Measurements from ENCODE around the gene ATP6V1G1. TPM values are rescaled to one million over a fixed set of nuclear protein-coding genes. Genes with fewer than 3 reads are reported as not detected.

ATP6V1G1 gene
- total and polyA plus RNA-seq, 2 experiments from 2014 or later = 337 to 439 TPM

DNA sequence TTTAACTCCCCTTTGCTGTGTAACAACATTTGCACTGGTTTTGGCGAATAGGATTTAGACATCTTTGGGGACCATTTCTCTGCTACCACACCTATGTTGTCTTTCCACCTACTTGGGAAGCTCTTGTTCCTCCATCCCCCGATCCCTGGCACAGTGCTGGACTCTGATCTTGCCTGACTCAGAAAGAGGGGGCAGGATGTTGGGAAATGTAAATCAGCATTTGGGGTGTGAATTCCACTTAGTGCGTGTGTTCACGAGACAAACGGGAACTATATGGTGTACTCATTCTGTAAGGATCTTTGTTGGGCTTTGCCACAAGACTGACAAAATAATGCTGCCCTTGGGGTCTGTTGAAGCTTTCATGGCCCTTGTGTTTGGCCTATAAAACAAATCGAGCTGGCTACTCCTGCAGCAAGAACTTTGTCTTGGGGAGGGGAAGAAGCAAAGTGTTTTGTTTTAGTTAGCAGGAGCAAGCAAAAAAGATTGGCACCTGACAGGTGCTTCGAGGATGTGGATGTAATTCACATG lies 42.1 kb downstream of the ATP6V1G1 start:
- Histone ChIP-seq H3K4me3 (no peak overlapping the region), H4K20me1 (ENCODE audit: insufficient read depth, poor library complexity, severe bottlenecking) (no peaks in the 10 kb centered on the region), H3K9me2 (replicated peaks; ENCODE audit: insufficient read depth) (no peaks in the 10 kb centered on the region), H3K4me2 (no peak overlapping the region), H2AFZ (no peak overlapping the region), H3K27ac (no peak overlapping the region), H3K9me3 (ENCODE audit: low read depth) (no peaks in the 10 kb centered on the region), H3K79me2 (no peaks in the 10 kb centered on the region), H3K36me3 (replicated peaks; ENCODE audit: insufficient read depth, low read depth) (no peaks in the 10 kb centered on the region), H3K27me3 (no peaks in the 10 kb centered on the region), H3K4me1 (ENCODE audit: insufficient read depth) (no peaks in the 10 kb centered on the region)
- no peak for TF ChIP-seq EZH2 (IDR thresholded peaks at IDR 0.05; ENCODE audit: borderline replicate concordance)
- TF ChIP-seq, protein P1, sequence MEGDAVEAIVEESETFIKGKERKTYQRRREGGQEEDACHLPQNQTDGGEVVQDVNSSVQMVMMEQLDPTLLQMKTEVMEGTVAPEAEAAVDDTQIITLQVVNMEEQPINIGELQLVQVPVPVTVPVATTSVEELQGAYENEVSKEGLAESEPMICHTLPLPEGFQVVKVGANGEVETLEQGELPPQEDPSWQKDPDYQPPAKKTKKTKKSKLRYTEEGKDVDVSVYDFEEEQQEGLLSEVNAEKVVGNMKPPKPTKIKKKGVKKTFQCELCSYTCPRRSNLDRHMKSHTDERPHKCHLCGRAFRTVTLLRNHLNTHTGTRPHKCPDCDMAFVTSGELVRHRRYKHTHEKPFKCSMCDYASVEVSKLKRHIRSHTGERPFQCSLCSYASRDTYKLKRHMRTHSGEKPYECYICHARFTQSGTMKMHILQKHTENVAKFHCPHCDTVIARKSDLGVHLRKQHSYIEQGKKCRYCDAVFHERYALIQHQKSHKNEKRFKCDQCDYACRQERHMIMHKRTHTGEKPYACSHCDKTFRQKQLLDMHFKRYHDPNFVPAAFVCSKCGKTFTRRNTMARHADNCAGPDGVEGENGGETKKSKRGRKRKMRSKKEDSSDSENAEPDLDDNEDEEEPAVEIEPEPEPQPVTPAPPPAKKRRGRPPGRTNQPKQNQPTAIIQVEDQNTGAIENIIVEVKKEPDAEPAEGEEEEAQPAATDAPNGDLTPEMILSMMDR (IDR thresholded peaks at IDR 0.05; ENCODE audit: poor library complexity) = no peak
- TF ChIP-seq EZH2phosphoT487 (IDR thresholded peaks at IDR 0.05; ENCODE audit: low read depth, severe bottlenecking, unreplicated experiment) = no peak
- WGBS (ENCODE audit: low lambda C conversion rate, missing lambda C conversion rate) = 90% methylated on average over 7 of the region's 7 CpGs
- no peak for DNase-seq (ENCODE audit: low spot score)

DNA sequence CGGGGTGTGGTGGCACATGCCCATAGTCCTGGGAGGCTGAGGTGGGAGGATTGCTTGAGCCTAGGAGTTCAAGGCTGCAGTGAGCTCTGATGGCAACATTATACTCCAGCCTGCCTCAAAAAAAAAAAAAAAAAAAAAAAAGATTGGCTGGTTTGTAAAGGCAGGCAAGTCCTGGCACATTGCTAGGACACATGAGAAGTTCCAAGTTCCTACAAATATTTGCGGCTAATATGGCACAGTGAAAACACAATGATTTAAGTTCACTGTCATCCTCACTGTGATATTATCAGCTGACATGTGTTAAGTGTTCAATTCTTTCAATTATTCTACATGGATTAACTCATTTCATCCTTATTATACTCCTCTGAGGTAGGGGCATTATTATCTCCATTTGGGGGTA lies 43.6 kb downstream of the ATP6V1G1 start:
- H3K4me1 ChIP-seq (ENCODE audit: insufficient read depth) = no peaks in the 10 kb centered on the region
- H3K9me3 ChIP-seq (ENCODE audit: low read depth) = no peaks in the 10 kb centered on the region
- WGBS (ENCODE audit: low lambda C conversion rate, missing lambda C conversion rate) = 49% methylated on average over 2 of the region's 2 CpGs
- H3K27ac ChIP-seq = no peak overlapping the region
- no peak overlapping the region for H2AFZ ChIP-seq
- H3K9me2 ChIP-seq (replicated peaks; ENCODE audit: insufficient read depth) = no peaks in the 10 kb centered on the region
- no peak for DNase-seq (ENCODE audit: low spot score)
- H4K20me1 ChIP-seq (ENCODE audit: insufficient read depth, poor library complexity, severe bottlenecking) = no peaks in the 10 kb centered on the region
- no peak overlapping the region for H3K4me2 ChIP-seq
- H3K27me3 ChIP-seq = no peaks in the 10 kb centered on the region
- no peaks in the 10 kb centered on the region for H3K36me3 ChIP-seq (replicated peaks; ENCODE audit: insufficient read depth, low read depth)
- TF ChIP-seq, protein P1 (IDR thresholded peaks at IDR 0.05; ENCODE audit: poor library complexity) = no peak
- no peak for TF ChIP-seq EZH2phosphoT487 (IDR thresholded peaks at IDR 0.05; ENCODE audit: low read depth, severe bottlenecking, unreplicated experiment)
- TF ChIP-seq EZH2 (IDR thresholded peaks at IDR 0.05; ENCODE audit: borderline replicate concordance) = no peak
- no peaks in the 10 kb centered on the region for H3K79me2 ChIP-seq
- H3K4me3 ChIP-seq = no peak overlapping the region

DNA sequence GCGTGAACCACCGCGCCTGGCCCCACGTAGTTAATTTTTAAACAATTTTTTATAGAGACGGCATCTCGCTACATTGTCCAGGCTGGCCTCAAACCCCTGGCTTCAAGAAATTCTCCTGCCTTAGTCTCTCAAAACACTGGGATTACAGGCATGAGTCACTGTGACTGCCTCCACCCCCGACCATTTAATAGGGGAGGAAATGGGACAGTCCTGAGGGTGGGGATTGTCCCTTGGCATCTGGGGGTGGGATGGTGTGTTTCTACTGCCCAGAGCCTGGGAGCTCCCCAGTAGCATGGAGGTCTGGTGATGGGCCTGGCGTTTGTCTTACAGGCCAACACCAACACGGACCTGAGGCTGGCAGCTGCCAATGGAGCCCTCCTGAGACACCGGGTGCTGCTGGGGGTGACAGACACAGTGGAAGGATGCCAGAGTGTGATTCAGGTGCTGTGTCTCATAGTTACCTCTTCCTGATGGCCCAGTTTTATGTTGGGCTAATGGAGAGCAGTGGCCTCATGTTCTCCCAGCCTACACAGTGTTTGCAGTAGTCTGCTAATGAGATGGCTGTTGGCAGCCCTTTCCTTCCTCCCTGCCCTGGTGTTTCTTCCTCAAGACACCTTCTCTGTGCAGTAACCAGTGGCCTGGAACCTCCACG lies 46.0 kb downstream of the ATP6V1G1 start:
- DNase-seq (ENCODE audit: low spot score) = no peak
- TF ChIP-seq, protein P1 (IDR thresholded peaks at IDR 0.05; ENCODE audit: poor library complexity) = no peak
- no peak for TF ChIP-seq EZH2 (IDR thresholded peaks at IDR 0.05; ENCODE audit: borderline replicate concordance)
- no peak for TF ChIP-seq EZH2phosphoT487 (IDR thresholded peaks at IDR 0.05; ENCODE audit: low read depth, severe bottlenecking, unreplicated experiment)
- Histone ChIP-seq H3K9me3 (ENCODE audit: low read depth) (no peaks in the 10 kb centered on the region), H4K20me1 (ENCODE audit: insufficient read depth, poor library complexity, severe bottlenecking) (no peaks in the 10 kb centered on the region), H3K4me3 (no peak overlapping the region), H2AFZ (no peak overlapping the region), H3K27ac (no peak overlapping the region), H3K9me2 (replicated peaks; ENCODE audit: insufficient read depth) (no peaks in the 10 kb centered on the region), H3K27me3 (no peaks in the 10 kb centered on the region), H3K4me2 (no peak overlapping the region), H3K4me1 (ENCODE audit: insufficient read depth) (no peaks in the 10 kb centered on the region), H3K79me2 (no peaks in the 10 kb centered on the region), H3K36me3 (replicated peaks; ENCODE audit: insufficient read depth, low read depth) (no peaks in the 10 kb centered on the region)
- 90% methylated on average over 11 of the region's 11 CpGs for WGBS (ENCODE audit: low lambda C conversion rate, missing lambda C conversion rate)

Data from hepatocyte (in vitro differentiated cells).